ENCODE measurements around the gene PAPPA. TPM values are rescaled to one million over a fixed set of nuclear protein-coding genes. Genes with fewer than 3 reads are reported as not detected.
A peak's percentile ranks its signal among the peaks of the same experiment; 100 is the strongest.

PAPPA gene
- total and polyA plus RNA-seq, 11 donors: 0.23 to 8.5 (median 2.1) TPM

GRCh38 chr9:116390303-116391228, 237.0 kb downstream of the PAPPA start:
- no peak overlapping the region for H3K27ac ChIP-seq
- TF ChIP-seq CTCF (IDR thresholded peaks at IDR 0.05) (no peak), POLR2A (IDR thresholded peaks at IDR 0.05) (no peak)
- no peak overlapping the region for H3K4me3 ChIP-seq
- intact Hi-C loops (cut with DNase I): no loop called here
- H3K36me3 ChIP-seq: no peaks in the 10 kb centered on the region
- H3K9me3 ChIP-seq: no peaks in the 10 kb centered on the region
- DNase-seq (no peak), ATAC-seq (no peak)
- H3K4me1 ChIP-seq: no peaks in the 10 kb centered on the region
- H3K27me3 ChIP-seq: no peaks in the 10 kb centered on the region
- 84 to 87% (median 85%) methylated on average over 7 of the region's 7 CpGs for WGBS, 4 donors

- no peak overlapping the region for H3K27ac ChIP-seq
- peak in 1 of 4 donors; percentile 26 for ATAC-seq
- peaks cover 0 to 5% (median 0%) of the 10 kb centered on the region in 9 donors for H3K36me3 ChIP-seq
- no peak overlapping the region for H3K4me3 ChIP-seq
- no peak for DNase-seq
- H3K9me3 ChIP-seq: no peaks in the 10 kb centered on the region
- intact Hi-C loops (cut with DNase I): no loop called here
- no peaks in the 10 kb centered on the region for H3K4me1 ChIP-seq
- TF ChIP-seq CTCF (IDR thresholded peaks at IDR 0.05): no peak
- TF ChIP-seq POLR2A (IDR thresholded peaks at IDR 0.05): no peak
- WGBS, 4 donors: 83 to 95% (median 86%) methylated on average over 3 to 4 of the region's 4 CpGs
- H3K27me3 ChIP-seq: no peaks in the 10 kb centered on the region
Observed at GRCh38 chr9:116391306-116391900, 237.8 kb downstream of the PAPPA start.

- Histone ChIP-seq H3K4me3 (no peak overlapping the region), H3K36me3 (peaks cover 0 to 16% (median 0%) of the 10 kb centered on the region in 9 donors), H3K9me3 (no peaks in the 10 kb centered on the region), H3K27ac (no peak overlapping the region), H3K27me3 (no peaks in the 10 kb centered on the region), H3K4me1 (no peaks in the 10 kb centered on the region)
- ATAC-seq (no peak), DNase-seq (no peak)
- TF ChIP-seq POLR2A (IDR thresholded peaks at IDR 0.05) (no peak), CTCF (IDR thresholded peaks at IDR 0.05) (no peak)
- intact Hi-C loops (cut with DNase I): no loop called here
- WGBS, 4 donors: 91 to 95% (median 93%) methylated on average over 1 of the region's 1 CpG
Observed at GRCh38 chr9:116393198-116393597, 239.6 kb downstream of the PAPPA start.

- WGBS, 4 donors: 89 to 94% (median 93%) methylated on average over 6 of the region's 6 CpGs
- H3K36me3 ChIP-seq: peaks cover 0 to 16% (median 0%) of the 10 kb centered on the region in 9 donors
- intact Hi-C loops (cut with DNase I): no loop called here
- H3K9me3 ChIP-seq: no peaks in the 10 kb centered on the region
- ATAC-seq: no peak
- no peak overlapping the region for H3K27ac ChIP-seq
- H3K27me3 ChIP-seq: no peaks in the 10 kb centered on the region
- no peaks in the 10 kb centered on the region for H3K4me1 ChIP-seq
- no peak overlapping the region for H3K4me3 ChIP-seq
- DNase-seq: no peak
- TF ChIP-seq CTCF (IDR thresholded peaks at IDR 0.05) (no peak), POLR2A (IDR thresholded peaks at IDR 0.05) (no peak)
Observed at GRCh38 chr9:116394070-116394469, 240.5 kb downstream of the PAPPA start.
